ENCODE results near the gene KIFAP3.
"Not testable (repeated sequence)": the region's sequence is repeated elsewhere in the genome, so short reads cannot be mapped to it uniquely, and the experiment has no call there.

Gene KIFAP3

DNA sequence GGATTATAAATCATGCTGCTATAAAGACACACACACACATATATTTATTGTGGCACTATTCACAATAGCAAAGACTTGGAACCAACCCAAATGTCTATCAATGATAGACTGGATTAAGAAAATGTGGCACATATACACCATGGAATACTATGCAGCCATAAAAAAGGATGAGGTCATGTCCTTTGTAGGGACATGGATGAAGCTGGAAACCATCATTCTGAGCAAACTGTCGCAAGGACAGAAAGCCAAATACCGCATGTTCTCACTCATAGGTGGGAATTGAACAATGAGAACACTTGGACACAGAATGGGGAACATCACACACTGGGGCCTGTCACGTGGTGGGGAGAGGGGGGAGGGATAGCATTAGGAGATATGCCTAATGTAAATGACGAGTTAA, 12.8 kb downstream of the KIFAP3 start:
- not testable (repeated sequence) for DNase-seq

DNA sequence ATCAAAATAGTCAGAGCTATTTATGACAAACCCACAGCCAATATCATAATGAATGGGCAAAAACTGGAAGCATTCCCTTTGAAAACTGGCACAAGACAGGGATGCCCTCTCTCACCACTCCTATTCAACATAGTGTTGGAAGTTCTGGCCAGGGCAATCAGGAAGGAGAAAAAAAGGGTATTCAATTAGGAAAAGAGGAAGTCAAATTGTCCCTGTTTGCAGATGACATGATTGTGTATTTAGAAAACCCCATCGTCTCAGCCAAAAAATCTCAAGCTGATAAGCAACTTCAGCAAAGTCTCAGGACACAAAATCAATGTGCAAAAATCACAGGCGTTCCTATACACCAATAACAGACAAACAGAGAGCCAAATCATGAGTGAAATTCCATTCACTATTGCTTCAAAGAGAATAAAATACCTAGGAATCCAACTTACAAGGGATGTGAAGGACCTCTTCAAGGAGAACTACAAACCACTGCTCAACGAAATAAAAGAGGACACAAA, 14.4 kb downstream of the KIFAP3 start:
- DNase-seq = not testable (repeated sequence)

DNA sequence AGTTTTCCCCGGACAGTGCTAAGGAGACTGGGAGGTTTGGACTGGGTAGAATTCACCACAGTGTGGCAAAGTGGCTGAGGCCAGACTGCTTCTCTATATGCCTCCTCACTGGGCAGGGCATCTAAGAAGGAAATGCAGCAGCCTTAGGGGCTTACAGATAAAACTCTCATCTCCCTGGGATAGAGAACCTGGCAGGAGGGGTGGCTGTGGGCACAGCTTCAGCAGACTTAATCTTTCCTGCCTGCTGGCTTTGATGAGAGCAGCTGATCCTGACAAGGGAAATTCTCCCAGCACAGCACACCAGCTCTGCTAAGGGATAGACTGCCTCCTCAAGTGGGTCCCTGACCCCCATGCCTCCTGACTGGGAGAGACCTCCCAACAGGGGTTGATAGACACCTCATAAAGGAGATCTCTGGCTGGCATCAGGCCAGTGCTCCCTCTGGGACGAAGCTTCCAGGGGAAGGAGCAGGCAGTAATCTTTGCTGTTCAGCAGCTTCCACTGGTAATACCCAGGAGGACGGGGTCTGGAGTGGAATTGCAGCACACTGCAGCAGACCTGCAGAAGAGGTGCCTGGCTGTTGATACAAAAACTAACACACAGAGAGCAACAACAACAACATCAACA, 25.2 kb downstream of the KIFAP3 start:
- DNase-seq = no peak

DNA sequence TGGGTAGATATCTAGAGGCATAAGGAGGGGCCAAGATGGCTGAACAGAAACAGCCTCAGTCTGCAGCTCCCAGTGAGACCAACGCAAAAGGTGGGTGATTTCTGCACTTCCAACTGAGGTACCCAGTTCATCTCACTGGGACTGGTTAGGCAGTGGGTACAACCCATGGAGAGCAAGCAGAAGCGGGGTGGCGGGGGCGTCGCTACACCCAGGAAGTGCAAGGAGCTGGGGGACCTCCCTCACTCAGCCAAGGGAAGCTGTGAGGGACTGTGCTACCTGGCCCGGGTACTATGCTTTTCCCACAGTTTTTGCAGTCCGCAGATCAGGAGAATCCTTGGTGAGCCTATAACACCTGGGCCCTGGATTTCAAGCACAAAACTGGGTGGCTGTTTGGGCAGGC, 26.0 kb downstream of the KIFAP3 start:
- DNase-seq = no peak

DNA sequence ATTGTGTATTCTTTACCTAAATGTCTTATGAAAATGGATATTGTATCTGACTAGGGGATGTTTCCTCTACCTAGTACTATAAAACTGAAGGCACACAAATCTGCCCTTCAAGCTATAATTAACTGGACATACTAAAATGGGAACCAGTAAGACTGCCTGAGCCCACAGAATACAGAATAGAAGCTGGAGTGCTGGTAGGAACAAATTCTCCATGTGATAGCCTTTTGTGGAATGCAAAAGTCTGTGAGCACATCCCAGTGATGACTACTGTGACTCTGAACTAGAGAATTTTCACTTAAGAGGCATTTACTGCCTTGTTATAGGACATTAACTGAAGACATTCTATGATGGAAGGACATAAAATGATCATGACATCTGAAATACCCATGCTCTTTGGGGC, 30.3 kb downstream of the KIFAP3 start:
- DNase-seq = no peak

DNA sequence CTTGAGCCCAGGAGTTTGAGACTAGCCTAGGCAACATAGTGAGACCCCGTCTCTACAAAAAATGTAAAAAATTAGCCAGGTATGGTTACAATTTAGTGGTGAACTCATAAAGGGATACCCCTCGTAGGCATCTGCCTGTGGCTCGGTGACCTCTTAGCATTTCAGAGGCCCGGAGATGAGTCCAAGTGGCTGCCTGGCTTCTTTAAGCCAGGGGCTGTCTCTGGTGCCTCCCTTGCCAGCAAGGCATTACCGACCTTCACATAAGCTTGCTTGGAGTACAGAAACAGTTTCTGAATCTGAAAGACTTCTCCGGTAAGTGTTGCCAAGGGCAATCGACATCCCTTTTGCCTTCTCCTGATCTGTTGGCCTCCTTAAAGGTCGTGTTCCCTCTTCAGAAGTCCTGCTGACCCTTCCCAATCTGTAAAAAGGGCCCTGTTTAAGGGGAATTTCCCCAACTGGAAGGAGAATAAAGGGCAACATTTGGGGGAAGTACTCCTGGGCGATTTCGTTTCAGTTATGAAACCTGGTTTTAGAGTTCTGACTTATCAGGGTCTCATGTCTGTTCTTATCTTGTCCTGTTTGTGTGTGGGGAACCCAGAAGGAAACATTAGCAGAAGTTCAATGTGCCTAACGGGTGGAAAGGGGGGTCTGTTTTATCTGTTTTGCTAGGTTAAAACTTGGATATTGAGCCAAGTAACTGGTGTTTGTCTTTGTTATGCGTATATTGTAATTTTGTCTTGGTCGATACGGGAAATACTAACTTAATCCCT, 32.9 kb downstream of the KIFAP3 start:
- DNase-seq = no peak

DNA sequence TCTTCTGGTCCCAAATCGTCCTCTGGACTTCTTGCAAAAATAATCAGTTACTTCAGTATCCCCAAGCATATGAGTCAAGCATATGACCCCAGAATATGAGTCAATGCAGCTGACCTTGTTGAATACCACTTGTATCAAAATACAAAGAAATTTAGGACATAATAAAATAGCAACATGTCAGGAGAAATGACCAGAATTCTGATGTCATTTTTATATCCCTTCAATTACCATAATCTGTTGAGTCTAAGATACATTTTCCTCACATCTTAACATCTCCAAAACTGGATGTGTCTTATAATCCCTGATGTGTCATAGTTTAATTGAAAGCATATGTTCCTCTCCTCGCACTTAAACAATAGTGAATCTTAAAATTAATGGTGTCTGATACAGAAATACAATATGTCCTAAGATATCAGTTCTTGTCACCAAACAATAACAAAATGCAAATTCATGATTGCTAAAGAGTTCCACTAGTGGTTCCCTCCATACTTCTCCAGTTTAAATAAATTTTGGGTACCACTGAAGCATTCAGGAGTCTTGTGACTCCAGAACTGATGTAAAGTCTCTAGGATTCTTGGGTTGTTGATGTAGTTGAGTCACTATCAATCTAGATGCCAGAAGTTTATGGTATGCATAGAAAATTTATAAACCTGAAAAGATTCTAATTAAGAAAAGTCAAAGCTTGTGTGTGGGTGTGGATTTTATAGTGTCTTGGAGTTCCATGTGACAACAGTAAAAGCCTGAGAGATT, 41.8 kb downstream of the KIFAP3 start:
- DNase-seq = no peak

DNA sequence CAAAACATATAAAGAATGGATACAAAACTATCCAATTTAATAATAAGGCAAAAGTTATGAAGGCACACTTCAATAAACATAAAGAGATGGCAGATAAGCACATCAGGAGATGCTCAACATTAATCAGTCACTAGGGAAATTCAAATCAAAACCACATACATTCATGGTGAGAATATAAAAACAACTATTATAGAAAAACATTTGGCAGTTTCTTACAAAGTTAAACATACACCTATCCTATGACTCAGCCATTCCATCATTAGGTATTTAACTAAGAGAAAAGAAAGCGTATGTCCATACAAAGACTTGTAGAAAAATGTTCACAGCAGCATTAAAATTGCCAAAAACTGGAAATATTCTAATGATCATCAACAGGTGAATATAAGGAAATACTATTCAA, 44.3 kb downstream of the KIFAP3 start:
- no peak for DNase-seq

DNA sequence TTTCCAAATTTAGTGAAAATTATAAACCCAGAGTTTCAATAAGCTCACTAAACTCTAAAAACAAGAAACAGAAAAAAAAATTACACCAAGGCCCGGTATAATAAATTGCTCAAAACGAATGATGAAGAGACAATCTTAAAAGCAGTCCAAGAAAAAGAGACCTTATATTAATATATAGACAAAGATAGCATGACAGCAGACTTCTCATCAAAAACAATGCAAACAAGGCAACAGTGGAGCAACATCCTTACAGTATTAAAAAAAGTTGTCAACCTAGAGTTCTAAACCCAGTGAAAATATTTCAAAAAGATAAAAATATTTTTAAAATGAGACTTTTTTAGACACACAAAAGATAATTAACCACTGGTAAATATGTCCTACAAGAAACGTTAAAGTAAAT, 46.7 kb downstream of the KIFAP3 start:
- DNase-seq = no peak

DNA sequence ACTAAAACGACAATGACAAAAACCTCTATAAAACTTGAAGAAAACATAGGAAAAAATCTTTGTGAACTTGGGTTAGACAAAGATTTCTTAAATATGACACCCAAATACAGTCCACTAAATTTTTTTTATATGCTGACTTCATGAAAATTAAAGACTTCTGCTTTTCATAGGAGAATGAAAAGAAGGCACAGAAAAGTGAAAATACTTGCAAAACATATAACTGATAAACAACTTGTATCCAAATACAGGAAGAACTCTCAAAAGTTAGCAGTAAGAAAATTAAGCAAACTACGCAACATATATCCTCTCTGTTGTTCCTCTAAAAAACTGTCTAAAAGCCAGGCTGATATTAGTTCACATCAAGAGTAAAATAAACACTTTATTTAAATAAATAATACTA, 53.6 kb downstream of the KIFAP3 start:
- no peak for DNase-seq

DNA sequence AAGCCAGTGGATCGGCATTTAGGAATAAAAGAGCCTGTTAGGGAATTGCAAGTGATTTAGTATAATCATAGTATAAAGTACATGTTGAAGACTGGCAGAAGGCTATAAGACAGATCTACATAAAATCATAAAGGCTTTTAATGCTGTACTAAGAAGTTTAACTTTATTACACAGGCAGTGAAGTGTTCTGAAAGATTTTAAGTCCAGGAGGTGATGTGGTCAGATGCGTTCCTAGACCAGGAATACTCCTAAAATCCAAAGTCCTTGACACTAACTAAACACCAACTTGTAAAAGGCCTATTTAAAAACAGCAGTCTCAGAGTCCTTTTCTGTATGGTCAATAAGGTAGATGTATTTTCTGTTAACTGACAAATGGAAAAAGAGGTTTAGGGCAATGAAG, 57.0 kb downstream of the KIFAP3 start:
- DNase-seq = no peak

DNA sequence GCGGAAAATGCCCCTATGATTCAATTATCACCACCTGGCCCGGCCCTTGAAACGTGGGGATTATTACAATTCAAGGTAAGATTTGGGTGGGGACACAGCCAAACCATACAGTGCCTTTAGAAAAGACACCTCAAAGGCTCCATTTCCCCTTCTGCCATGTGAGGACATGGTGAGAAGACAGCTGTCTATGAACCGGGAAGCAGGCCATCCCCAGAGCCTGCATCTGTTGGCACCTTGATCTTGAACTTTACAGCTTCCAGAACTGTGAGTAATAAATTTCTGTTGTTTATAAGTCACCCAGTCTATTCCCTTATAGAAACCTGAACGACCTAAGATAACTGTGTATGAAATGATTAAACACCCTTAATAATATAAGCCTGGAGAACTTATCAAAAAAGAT, 61.6 kb downstream of the KIFAP3 start:
- no peak for DNase-seq

DNA sequence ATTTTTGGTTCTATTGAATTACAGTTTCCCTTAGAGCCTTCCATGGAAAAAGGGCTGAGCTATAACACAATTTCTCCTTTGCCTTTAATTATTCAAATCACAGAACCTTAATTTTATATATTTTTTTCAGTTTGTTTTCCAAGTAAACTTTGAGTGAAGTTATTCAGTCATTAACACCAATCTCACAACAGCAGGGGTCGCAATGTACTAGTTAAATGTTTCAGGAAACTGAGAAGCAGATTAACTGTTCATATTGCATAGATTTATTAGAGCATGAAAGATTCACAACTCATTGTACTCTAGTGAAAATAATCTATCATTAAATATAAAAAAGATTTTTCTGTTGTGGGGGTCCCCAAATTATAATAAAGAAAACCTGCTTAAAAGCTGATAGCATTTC, 64.1 kb downstream of the KIFAP3 start:
- no peak for DNase-seq

DNA sequence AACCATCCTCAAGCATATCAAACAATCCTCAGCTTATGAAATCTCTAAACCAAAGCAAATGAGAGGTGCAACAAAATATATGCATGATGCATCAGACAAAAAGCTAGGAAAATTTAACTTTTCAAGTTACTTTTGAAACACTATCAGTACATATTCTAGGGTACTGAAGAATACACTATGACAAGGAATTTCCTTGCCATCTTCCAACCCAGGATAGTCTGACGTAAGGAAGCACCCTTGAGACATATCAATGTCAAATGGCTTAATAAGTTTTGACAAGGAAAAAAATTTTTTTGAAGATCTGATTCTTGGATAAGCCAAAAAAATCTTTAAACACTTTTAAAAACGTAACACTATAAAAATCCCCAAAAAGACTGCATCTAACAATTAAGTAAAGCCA, 64.9 kb downstream of the KIFAP3 start:
- DNase-seq = no peak

DNA sequence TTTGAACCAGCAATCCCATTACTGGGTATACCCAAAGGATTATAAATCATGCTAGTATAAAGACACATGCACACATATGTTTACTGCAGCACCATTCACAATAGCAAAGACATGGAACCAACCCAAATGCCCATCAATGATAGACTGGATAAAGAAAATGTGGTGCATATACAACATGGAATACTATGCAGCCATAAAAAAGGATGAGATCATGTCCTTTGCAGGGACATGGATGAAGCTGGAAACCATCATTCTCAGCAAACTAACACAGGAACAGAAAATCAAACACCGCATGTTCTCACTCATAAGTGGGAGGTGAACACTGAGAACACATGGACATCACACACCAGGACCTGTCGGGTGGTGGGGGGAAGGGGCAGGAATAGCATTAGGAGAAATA, 65.8 kb downstream of the KIFAP3 start:
- DNase-seq = not testable (repeated sequence)

DNA sequence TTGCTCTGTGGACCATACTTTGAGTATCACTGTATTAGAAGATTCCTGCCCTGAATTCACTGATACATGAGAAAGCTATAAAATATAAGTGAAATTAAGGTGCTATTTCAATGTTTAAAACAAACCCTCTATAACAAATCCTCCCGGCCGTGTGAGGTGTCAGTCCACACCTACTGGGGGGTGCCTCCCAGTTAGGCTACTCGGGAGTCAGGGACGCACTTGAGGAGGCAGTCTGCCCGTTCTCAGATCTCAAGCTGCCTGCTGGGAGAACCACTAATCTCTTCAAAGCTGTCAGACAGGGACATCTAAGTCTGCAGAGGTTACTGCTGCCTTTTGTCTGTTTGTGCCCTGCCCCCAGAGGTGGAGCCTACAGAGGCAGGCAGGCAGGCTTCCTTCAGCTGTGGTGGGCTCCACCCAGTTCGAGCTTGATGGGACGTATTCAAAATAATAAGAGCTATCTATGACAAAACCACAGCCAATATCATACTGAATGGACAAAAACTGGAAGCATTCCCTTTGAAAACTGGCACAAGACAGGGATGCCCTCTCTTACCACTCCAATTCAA, 71.1 kb downstream of the KIFAP3 start:
- not testable (repeated sequence) for DNase-seq

DNA sequence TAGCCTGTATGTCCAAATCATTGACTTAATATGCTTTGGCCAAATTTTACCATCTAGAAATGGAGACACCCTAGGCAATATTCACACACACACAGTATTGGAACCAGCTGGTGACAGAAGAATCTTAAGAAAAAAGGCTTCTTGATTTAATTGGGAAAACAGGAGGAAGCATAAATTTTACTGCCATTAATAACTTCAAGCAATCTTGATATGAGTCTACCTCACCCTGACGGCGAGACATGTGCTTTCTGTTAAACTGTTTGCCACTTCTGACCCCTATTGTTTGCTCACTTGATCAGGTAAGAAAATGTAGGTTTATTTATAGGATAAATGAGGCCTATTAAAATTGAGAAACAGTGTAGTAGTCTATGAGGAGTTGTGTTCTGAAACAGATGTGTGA, 73.2 kb downstream of the KIFAP3 start:
- no peak for DNase-seq

DNA sequence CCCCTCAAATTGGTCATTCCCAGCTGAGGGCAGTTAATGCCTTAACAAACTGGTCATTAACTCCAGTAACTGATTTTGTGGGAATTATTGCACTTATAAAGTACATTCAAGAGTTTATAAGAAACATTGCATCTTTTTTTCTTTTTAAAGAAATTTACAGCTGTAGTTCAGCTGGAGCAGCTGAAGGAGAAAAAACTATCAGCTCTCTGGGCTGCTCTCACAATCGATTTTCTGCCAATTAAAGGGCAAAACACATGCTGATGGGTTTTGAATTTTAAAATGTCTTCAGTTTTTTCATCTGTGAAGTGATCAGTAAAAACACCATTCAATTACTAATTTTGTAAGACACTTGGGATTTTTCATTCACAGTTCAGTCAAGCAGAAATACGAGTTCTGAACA, 74.7 kb downstream of the KIFAP3 start:
- DNase-seq = no peak

DNA sequence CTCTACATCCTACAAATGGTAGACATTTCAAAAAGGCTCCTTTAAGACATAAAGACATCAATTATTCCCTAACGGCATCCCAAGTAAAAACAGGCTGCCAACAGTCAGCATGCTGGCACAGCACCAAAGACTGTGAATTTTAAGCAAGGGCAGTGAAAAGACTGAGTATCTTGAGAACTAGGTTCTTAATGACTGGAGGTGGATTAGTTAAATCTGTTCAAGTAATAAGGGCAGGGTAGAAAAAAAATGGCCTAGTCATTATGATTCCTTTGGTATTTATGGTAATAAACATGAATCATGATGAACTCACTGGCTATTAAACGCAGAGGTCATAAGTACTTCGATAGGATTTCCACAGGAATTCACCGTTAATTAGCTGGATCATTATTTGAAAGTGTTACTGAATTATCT, 75.2 kb downstream of the KIFAP3 start:
- no peak for DNase-seq

DNA sequence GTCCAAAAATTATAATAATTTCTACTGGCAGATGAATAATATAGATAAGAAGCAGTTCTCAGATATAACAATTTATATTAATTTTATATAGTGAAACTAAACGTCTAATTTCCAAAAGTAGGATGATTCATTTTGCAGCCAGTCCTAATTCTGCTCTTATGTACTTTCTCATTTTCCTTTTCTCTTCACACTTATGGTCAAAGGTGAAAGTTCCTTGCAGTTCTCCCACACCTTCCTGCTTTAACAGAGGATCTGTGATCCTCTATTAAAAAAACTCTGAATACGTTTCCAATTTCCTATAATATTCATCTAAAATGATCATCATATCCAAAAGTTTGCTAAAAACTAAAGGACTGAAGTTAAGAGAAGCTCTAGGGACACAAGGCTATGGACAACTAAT, 78.5 kb downstream of the KIFAP3 start:
- DNase-seq = no peak

DNA sequence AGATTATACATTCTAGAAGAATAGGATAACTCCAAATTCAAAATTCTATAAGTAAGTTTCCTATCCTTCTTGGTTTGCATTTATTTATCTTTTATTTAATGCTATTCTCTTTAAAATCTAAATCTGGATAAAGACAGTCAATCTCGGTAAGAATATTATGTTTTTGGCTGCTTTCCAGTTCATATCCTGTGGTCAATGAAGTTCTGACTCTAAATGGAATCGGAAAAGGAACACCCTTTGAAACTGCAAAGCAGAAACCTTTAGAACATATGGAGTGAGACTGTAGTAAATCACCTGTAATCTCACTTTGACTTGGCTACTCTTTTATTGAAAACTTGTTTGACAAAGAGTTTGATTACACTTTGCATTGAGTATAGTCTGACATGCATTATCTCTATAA, 85.2 kb downstream of the KIFAP3 start:
- no peak for DNase-seq

DNA sequence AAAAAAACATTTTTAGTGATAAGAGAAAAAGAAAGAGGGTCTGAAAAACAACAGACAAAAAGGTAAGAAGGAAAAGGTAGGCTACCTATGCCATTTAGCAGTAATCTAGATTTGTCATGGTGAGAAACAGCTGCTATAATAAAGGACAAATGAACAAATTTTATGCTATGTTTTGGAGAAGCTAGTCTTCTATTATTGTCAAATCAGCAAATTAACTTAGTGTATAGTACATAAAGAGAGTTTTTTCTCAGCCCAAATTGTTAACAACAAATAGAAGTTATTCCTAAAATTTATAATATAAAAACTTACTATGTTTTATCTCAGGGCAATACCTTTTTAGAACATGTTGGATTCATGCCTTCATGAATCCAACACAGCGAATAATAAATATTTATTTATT, 88.7 kb downstream of the KIFAP3 start:
- DNase-seq = no peak

DNA sequence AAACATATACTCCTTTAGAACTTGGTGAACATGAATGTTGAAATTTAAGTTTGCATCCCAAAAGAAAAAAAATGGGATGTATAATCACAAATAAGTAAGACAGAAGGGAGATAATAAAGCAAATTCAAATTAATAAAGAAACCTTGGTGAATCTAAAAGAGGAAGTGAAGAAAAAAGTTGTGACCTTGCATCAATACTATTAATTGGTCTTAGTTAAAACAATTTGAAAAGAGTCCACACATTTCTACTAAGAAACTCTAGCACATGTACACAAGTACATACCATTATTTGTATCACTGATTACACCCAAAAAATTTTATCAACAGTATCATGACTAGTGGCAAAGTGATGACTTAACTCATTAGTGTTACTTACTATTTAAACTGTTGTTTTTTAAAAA, 100.4 kb downstream of the KIFAP3 start:
- no peak for DNase-seq

DNA sequence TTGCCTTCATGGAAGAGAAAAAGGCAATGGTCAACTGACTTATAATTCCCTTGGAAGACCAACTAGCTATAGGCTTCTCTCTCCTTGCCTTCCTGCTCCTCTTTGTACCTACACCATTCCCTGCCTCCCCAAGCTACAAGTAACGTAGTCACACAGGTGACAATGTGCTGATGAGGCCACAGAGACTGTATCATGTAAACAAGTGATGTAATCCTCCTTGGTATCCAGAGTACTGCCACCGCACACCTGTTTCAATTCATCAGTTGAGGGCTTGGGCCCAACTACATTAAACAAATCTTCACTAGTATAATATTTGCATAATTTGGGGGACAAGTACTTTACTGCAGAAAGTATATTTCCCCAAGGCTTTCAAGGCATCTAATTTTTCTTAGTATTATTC, 104.4 kb downstream of the KIFAP3 start:
- DNase-seq = no peak

Measured in SIG-M5 (cell line).